Muscle of back (tissue), 11 donors: ENCODE results near the gene FBXO24. TPM values are rescaled to one million over a fixed set of nuclear protein-coding genes. Genes with fewer than 3 reads are reported as not detected.

Source experiments
- DNase-seq, 3 donors: peaks; one replicate each; pipeline versions ENCODE4 v3.0.0 to v3.0.0-alpha.2; 2013
- polyA plus RNA-seq, 10 donors: library from polyadenylated mRNA; unstranded; fragments of 120-200 nt; gene quantifications; one replicate each; pipeline ENCODE4 v1.2.1, GENCODE V29; 2013; ENCODE audit not compliant: insufficient read length in 10 of 10

FBXO24 gene
- polyA plus RNA-seq, 10 donors, result 0.74 to 2.0 (median 0.94) TPM

DNA sequence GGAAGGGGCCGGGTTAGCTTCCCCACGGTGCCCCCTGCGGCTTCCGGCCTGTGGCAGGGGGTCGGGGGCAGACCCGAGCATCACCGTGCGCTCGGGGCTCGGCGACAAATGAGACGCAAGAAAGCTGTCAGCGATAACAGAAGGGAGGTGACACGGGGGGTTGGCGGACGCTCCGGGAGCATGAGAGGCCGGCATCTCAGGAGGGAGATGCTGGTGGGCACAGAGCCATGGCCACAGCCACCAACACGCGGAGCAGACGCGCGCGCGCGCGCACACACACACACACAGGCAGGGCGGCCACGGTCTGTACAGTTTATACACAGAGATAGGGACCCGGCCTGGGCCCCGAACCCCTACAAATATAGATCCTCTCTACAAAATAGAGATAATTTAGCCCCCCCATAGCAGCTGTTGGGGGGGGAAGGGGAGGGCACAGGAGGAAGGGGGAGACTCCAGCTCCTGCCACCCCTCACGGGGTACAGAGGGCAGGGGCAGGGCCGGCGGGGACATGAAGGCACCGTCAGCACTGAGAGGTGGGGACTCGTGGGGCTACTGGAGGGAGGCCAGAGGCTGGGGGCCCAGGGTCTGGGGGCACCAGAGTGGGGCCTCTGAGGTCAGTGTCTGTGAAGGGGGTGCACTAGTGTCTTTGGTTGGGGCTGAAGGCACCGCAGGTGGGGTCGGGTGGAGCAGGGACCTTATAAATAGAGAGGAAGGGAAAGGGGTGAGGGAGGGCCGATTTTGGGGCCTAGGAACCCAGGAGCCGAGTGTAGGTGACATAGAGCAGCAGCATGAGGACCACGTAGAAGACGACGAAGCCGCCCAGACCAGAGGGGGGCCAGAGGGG, 11.5 kb upstream of the FBXO24 start:
- no peak for DNase-seq

DNA sequence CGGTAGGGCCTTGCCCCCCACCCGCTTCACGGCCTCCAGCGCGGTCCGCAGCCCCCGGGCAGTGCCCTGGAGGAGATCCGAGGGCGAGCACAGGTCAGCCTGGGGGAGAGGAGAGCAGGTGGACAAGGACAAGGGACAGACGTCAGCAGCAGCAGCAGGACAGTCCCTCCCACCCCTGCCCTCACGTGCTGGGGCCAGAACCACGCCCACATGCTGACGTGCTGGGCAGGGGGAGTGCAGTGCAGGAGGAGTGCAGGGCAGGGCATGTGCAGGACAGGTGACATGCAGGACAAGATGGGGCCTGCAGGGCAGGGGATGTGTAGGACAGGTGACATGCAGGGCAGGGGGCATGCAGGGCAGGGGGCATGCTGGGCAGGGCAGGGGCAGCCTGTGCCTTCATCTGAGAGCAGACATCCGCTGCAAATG, 10.9 kb upstream of the FBXO24 start:
- DNase-seq, result no peak

DNA sequence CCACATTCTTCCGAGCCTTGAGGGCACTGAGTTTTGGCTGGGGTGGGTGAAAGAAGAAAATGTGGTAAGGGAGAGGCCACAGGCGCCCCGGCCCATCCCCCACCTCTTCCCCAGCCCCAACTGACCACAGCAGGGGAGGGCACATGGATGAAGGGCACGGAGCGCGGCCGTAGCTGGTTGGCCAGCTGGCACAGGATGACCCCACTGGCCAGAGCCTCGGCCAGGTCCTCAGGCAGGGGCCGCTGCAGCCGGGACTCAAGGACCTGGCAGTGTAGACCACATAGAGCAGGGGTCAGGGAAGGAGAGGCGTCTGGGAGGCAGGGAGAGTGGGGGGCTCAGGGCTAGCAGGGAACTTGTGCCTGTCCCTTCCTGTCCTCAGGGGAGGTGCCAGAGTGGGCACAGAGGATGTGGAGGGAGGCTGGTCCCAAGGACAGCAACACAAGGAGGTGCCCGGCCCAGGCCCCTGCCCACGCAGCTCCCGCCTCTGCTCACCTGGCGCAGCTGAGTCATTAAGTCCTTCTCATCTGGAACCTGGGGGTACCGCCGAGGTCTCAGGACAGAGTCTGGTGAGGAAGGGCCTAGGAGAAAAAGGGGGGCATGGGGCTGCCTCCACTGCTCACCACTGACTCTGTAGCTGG, 10.3 kb upstream of the FBXO24 start:
- no peak for DNase-seq

DNA sequence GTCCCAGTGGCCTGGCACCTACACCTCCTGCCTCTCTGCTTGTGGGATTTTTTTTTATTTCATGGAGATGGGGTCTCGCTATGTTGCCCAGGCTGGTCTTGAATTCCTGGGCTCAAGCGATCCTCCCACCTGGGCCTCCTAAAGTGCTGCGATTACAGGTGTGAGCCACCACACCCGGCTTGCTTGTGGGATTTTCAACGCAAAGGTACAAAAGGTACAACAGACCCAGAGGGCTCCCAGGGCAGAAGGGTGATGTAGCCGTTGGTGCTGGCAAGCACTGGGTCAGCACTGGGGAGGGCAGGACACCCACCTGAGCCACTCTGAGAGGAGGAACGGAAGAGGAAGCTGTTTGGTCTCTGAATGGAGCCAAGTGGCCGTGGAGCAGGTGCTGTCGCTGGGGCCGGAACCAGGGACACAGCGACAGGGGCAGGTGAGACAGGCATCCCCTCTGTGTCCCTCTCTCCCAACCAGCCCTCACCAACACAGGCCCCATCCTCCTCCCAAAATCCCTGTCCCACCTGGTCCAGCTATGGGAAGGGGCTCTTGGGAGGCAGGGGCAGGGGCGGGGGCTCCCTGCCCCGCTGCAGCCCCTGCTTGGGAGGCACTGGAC, 9.6 kb upstream of the FBXO24 start:
- no peak for DNase-seq

DNA sequence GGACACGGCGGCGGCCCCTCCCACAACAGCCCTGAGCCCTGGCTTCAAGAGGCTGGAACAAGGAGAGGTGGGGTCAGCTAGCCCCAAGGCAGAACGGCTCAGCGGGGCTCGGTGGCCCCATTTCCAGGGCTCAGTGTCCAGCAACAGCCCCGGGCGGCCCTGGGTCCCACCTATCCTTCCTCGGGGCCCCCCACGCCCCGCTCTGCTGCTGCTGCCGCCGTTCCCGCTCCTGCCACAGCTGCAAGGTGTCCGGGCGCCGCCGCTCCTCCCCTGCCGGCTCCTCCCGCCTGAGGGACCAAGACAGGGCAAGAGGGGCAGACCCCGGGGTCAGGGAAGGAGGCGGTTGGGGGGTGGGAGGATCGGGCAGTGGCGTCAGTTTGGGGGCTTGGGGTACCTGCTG, 9.0 kb upstream of the FBXO24 start:
- DNase-seq, result no peak

DNA sequence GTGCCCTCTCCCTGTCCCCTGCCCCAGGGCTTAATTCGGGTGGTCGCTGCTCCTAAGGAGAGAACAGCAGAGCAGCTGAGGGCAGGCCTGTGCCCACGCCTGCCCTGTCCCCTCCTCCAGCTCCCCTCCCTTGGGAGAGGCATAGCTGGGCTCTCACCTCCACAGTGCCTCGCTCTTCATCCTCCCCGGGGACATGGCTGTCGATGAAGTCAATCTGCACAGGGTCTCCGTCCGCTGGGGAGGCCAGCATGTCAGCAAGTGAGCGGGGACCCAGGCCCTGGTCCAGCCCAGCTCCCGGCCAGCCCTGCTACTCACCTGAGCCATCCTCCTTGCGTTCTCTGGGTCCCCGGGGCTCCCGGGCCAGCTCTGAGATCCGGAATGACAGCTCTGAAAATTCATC, 8.6 kb upstream of the FBXO24 start:
- DNase-seq, result no peak

DNA sequence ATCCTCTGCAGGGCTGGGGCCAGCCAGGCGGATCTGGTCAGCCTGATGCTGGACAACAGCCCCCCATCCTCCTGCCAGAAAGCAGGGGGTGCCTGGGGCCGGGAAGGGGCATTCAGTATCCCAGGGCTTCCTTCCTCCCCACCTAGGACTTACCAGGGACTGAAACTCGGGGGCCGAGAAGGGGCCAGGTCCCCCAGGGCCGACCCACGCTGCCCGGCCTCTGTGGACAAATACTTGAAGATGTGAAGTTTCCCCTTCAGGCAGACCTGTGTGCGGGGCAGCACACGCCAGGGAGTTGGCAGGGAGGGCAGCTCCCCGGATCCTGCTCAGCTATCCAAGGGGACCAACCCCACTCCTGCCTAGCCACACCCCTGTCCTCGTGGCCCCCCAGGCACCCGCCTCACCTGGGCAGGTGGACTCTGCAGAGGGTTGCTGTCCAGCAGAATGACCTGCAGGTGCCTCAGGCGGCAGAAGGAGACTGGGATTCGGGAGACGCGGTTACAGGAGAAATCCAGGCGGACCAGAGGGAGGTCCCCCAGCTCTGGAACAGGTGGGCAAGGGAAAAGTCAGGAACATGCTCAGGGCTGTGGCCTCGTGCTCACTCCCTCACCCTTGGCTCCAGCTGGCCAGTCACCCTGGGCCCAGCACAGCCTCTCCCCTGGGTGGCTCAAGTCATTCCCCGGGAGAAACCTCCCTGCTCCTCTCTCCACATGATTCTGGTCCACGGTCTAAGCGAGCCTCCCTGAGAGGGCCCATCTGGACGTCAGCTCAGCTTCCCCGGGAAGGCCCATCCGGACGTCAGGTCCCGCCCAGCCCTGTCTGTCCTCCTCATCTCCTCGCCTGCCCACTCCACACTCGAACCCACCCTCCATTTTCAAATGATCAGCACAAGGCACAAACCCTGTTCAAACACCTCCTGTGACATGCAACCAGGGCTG, 7.6 kb upstream of the FBXO24 start:
- no peak for DNase-seq

DNA sequence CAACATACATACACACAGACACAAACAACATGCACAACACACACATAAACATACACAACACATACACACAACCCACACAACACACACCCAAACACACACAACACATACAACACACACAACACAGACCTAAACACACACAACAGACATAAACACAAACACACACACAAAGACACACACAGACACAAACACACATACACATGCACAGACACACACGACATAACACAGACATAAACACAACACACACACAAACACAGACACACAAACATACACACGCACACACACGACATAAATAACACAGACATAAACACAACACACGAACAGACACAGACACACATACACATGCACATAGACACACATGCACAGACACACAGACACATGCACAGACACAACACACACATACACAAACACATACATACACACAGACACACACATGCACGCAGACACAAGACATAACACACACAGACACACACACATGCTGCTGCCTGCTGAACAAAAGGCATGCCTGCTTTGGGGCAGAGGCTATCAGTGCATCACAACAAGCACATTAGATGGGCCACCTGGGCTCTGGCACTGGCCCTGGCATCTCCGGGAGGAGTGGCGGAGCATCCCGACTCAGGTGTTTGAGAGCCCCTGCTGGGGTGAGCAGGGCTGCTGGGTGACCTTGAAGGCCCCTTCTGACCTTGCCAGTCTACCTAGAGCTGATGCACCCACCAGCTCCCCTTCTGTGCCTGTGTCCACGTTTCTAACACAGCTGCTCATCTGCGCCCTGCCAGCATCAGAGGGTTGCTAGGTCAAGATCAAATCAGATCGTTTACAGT, 5.5 kb upstream of the FBXO24 start:
- no peak for DNase-seq

DNA sequence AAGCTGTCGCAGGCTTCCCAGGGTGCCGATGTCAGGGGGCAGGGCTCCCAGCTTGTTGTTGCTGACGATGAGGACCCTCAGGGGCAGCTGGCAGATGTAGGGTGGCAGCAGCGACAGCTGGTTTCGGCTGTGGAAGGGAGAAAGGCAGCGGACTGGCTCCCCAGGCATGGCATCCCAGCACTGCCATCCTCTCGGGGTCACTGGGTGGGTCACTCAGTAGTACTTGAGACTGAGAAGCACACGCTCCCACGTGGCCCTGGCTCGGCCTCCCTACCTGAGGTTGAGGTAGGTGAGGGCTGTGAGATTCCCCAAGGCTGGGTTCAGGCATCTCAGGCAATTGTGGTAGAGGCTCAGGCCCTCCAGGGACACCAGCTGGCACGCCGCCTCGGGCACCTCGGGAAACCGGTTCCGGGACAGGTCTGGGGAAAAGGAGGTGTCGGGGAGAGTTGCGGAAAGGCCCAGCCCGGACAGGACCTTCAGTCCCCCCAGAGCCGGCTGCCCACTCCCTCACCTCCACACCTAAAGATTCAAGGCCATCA, 4.0 kb upstream of the FBXO24 start:
- DNase-seq, result no peak

DNA sequence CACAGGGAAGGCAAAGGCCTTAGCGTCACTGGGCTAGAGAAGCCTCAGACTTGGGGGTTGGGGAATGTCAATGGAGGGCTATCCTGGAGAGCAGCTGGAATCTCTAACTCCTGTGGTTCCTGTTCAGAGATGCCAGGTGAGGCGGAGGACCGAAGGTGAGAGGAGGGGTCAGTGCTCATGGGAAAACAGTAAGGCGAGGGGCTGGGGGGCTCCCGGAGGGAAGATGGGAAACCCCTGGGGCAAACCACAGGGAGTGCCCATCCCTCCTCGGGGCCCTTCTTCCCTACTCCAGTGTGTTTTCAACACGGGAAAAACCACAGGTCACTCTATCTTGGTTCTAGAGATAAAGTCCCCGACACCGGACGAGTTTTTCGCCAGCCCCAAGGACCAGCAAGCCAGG, 3.5 kb upstream of the FBXO24 start:
- no peak for DNase-seq

DNA sequence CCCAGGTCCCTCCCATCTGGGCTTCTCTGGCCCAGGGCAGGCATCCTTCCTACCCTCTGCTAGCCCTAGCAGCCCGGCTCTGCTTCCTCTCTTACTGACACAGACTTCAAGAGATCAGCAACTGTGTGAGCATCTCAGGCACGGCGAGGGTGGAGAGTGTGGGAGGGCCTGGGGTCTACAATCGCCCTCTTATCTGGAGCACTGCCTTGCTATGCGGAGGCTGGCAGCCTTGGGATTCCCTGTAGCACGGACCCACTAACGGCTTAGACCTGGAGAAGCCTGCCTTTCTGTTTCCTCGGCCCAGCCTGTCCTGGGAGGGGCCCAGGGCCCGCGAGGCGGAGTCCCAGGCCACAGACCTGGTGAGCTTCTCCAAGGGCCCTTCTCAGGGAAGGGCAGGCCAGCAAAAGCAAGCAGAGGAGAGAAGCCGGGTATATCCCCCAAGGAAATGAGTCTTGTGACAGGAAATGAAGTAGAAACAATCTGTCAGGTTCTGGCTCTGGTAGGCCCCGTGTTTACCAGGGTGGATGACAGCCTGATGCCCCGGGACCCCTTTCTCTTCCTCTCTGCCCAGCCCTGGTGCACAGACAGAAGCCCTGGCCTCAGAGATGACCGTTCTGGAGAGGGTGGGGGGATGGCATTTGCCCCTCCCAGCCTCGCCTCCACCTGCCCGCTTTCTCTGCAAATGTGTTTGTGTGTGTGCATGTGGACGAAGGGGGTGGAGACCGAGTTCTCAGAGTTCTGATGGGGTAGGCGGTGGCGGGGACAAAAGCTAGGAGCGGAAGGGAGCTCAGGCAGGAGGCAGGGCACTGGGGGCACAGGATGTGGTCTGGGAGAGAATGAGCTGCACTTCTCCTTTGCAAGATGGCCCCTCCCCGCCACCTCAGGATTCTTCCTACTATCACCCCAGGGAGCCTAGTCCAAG, 2.7 kb upstream of the FBXO24 start:
- DNase-seq, result peak in 1 of 3 donors; percentile 65

DNA sequence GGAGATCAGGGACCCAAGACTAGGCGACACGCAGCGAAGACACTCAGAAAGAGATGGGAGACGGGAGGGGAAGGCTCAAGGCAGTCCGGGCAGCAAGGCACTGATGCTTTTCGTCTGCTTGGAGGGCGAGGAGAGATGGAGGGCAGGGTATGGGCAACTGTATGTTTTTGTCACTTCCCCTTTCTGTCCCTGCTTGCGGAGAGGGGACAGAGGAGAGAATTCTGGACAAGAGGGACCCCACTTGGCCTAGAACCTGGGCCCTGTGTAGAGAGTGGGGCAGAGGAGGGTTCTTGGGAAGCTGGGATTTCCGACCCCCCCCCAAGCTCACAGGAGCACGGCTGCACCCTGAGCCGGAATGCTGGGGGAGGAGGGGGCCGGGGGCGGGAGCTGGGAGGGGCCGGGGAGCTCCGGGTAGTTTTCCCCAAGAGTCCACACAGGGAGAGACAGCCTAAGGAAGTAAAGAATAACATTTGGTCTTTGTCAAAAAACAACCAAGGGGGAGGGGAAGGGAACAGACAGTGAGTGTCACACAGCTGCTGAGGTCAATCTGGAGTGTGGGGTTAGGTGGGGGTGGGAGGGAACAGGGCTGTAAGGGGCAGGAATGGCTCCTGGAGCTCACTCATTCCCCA, 2.0 kb upstream of the FBXO24 start:
- DNase-seq, result peak in 1 of 3 donors; percentile 56

DNA sequence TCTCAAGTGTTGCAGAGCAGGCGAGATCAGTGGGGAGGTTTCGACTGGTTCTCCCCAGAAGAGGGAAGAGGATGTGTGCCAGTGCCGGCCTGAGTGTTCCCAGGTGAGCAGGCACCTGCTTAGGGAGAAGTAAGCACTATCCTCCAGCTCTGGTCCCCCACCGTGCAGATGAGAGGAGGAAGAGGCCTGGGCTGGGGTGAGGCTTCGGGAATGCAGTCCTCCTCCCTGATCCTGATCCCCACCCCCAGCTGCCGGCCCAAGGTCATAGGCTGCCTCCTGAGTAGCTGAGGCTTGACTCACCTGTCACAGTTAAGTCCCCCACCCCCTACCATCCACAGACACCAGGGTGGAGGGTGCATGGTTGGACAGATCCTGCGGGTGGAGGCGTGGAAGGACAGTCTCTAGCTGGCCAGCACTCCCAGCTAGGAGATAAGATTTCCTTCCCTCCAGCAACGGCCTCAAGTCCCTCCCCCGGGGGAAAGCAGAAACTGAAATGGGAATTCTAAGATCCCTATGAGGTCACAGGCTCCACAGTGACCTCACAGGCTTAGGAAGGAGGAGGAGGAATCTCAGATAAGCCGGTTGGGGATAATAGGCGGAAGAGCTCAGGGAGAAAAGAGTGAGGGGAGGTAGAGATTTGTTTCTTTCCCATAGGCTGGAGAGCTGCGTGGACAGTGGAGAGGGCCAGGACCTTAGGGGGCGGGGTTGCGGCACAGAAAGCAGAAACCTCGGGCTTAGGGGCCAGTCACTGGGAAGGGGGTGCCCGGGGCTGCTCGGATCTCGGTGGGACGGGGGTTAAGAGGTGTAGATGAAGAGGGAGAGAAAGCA, 1.2 kb upstream of the FBXO24 start:
- DNase-seq, result peak in 1 of 3 donors; percentile 68

DNA sequence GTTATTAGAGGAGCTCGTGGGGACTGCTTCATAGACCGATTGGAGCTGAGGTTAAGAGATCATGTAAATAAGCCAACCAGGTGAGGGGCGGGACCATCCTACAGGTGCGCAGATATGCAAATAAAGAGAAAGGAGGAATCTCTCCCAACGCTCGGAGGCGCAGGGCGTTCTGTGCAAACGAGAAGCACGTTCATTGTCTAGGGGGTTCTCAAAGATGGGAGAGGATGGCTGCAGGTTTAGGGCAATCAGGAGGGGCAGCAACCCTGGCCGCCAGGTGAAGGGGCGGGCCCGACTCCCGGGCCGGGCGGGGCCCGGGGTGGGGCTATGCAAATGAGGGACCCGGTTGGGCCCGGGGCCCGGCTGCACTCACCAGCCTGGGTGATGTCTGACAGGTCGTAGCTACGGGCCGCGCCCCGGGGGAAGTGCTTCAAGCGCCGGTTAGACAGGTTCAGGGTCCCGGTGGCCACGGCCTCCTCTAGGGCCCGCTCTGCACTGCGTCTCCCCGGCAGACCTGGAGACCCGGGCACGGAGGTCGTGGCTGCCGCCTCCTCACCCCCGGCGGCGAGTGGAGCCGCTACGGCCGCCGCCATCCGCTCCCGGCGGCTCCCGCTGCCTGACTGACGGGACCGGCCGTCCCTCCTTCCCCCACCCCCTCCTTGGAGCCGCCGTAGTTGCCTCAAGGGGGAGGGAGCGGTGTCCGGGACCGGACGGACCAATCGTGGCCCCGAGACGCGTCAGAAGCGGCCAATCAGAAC, 440 bp upstream of the FBXO24 start, which contains the start of gene LRCH4:
LRCH4 (minus strand) TSS at position 619 of the 755 bp plus-strand sequence; CDS start at position 590, 29 bp downstream.
- peak in 1 of 3 donors; percentile 39 for DNase-seq

DNA sequence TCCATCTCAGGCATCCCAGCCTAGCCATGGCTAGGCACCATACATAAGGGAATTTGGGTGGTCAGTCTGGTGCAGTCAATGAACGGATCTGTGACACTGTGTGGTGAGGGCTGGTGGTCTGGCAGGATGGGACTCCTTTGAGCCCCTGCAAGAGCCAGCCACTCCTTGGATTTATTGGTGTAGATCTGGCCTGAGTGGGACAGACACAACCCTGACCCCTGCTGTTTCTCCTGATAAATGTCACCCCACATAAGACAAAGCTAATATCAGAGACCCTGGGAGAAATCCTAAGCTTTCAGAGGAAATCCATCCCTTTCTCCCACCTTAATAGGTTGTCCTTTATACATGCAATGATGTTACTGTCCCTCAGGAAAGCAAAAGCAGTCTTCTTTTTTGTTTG, 2.3 kb downstream of the FBXO24 start:
- peak in 1 of 3 donors; percentile 46 for DNase-seq

DNA sequence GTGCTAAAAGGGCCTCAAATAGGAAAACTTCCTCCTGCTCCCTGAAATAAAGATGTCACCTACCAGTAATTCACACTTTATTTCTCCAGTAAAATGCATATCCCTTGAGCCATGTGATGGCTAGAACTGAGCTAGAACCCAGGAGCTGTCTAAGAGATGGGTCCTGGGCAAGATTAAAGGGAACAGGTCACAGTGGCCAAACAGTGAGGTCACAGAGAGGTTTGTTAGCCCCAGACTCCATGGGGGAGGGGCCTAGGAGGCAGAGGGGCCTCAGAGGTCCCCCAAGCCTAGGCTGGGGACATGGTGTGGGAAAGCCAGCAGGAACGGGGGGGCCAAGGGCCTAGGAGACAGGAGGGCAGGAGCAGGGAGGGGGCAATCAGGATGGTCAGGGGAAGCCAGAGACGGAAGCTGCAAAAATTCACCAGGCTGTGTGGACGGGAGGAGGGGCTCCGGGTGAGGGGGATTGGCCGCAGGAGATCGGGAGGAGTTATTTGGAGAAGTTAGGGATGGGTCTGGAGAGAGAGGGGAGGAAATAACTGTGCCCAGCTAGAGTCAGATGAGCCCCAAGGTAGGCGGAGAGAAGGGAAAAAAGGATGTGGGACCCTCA, 3.3 kb downstream of the FBXO24 start:
- DNase-seq, result peak in 1 of 3 donors; percentile 41
